Measurements from ENCODE around the gene CSTA. TPM values are rescaled to one million over a fixed set of nuclear protein-coding genes. Genes with fewer than 3 reads are reported as not detected.

CSTA gene
- total RNA-seq, 2 donors from 2014 or later, result 1.3 TPM; not detected in 1

DNA sequence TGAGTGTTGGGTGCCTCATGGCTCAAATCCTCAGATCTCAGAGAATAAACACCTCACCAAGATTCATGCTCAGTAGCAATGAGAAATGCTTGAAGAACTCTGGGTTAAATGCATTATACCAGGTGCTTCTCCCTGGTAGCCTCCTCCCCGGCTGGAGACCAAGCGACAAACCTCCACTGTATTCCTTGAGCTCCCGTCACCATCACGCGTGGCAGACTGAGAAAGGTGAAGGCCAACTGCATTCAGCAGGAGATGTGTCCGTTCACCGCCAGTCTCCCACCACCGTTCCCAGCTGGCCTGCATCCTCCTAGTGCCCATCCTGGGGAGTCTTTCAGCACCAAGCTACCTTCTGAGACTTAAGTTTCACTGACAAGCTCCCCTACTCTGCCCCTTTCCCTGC, 7.5 kb downstream of the CSTA start:
- no peaks in the 10 kb centered on the region for H3K36me3 ChIP-seq (replicated peaks in 1 of 2; ENCODE audit: insufficient read depth in 1 of 2, low read depth in 2 of 2)
- no peaks in the 10 kb centered on the region for H3K27me3 ChIP-seq
- WGBS, 2 donors, result 93 to 94% methylated on average over 8 of the region's 8 CpGs
- intact Hi-C loops (cut with DNase I), result no loop called here
- no peak for ATAC-seq
- no peak overlapping the region for H3K4me3 ChIP-seq
- no peaks in the 10 kb centered on the region for H3K4me1 ChIP-seq
- no peak for DNase-seq
- no peaks in the 10 kb centered on the region for H3K9me3 ChIP-seq
- H3K27ac ChIP-seq, result no peak overlapping the region
- TF ChIP-seq, protein P1, sequence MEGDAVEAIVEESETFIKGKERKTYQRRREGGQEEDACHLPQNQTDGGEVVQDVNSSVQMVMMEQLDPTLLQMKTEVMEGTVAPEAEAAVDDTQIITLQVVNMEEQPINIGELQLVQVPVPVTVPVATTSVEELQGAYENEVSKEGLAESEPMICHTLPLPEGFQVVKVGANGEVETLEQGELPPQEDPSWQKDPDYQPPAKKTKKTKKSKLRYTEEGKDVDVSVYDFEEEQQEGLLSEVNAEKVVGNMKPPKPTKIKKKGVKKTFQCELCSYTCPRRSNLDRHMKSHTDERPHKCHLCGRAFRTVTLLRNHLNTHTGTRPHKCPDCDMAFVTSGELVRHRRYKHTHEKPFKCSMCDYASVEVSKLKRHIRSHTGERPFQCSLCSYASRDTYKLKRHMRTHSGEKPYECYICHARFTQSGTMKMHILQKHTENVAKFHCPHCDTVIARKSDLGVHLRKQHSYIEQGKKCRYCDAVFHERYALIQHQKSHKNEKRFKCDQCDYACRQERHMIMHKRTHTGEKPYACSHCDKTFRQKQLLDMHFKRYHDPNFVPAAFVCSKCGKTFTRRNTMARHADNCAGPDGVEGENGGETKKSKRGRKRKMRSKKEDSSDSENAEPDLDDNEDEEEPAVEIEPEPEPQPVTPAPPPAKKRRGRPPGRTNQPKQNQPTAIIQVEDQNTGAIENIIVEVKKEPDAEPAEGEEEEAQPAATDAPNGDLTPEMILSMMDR (IDR thresholded peaks at IDR 0.05), result no peak
- TF ChIP-seq POLR2A (IDR thresholded peaks at IDR 0.05), result no peak

DNA sequence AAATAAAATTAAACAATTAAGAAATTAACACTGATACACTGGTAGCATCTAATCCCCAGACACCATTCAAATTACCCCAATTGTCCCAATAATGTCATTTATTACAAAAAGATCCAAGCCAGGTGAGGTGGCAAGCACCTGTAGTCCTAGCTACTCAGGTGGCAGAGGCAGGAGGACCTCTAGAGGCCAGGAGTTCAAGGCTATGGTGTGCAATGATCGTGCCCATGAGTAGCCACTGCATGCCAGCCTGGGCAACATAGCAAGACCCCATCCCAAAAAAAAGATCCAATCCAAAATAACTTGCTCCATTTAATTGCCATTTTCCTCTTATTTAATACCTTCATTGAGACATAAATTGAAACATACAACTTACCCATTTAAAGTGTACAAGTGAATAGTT, 17.8 kb downstream of the CSTA start:
- ATAC-seq, result no peak
- H3K4me3 ChIP-seq, result no peak overlapping the region
- WGBS, 2 donors, result 79 to 83% methylated on average over 1 of the region's 1 CpG
- intact Hi-C loops (cut with DNase I), result no loop called here
- H3K27ac ChIP-seq, result no peak overlapping the region
- H3K9me3 ChIP-seq, result no peaks in the 10 kb centered on the region
- no peaks in the 10 kb centered on the region for H3K27me3 ChIP-seq
- no peak for DNase-seq
- no peaks in the 10 kb centered on the region for H3K4me1 ChIP-seq
- TF ChIP-seq POLR2A (IDR thresholded peaks at IDR 0.05), result no peak
- TF ChIP-seq, protein P1 (IDR thresholded peaks at IDR 0.05), result no peak
- H3K36me3 ChIP-seq (replicated peaks in 1 of 2; ENCODE audit: insufficient read depth in 1 of 2, low read depth in 2 of 2), result no peaks in the 10 kb centered on the region

DNA sequence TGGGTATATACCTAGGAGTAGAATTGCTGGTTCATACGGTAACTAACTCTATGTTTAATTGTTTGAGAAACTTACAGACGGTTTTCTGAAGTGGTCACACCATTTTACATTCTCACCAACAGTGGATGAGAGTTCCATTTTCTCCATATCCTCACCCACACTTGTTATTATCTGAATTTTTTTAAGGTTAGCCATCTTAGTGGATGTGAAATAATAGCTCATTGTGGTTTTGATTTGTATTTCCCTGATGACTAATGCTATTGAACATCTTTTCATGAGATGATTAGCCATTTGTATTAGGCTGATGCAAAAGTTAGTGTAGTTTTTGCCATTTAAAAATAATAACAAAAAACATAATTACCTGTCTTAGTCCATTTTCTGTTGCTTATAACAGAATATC, 18.6 kb downstream of the CSTA start:
- H3K4me3 ChIP-seq, result no peak overlapping the region
- H3K27ac ChIP-seq, result no peak overlapping the region
- intact Hi-C loops (cut with DNase I), result no loop called here
- DNase-seq (no peak), ATAC-seq (no peak)
- no peaks in the 10 kb centered on the region for H3K27me3 ChIP-seq
- no peaks in the 10 kb centered on the region for H3K4me1 ChIP-seq
- H3K9me3 ChIP-seq, result no peaks in the 10 kb centered on the region
- WGBS, 2 donors, result 78% methylated on average over 2 of the region's 2 CpGs
- no peaks in the 10 kb centered on the region for H3K36me3 ChIP-seq (replicated peaks in 1 of 2; ENCODE audit: insufficient read depth in 1 of 2, low read depth in 2 of 2)
- TF ChIP-seq, protein P1 (IDR thresholded peaks at IDR 0.05), result no peak
- no peak for TF ChIP-seq POLR2A (IDR thresholded peaks at IDR 0.05)

DNA sequence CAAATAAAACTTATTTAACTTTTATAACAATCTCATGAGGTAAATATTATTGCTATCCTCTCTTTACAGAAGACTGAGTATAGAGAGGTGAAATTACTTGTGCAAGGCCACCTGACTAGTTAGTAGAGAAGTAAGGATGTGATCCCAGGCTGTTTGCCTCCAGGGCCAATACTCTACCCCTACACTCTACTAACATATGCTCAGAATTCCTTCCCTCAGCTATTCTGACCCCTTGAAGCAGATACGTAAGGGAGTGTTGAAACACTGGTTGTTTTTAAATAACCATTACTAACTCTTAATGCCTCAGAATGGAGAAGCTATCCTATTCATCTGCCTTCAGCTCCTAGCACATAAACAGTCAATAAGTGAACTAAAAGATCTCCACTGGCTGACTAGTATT, 24.1 kb downstream of the CSTA start:
- H3K36me3 ChIP-seq (replicated peaks in 1 of 2; ENCODE audit: insufficient read depth in 1 of 2, low read depth in 2 of 2), result no peaks in the 10 kb centered on the region

More for the DNA sequence above, 24.1 kb downstream of the CSTA start:
- H3K4me3 ChIP-seq, result no peak overlapping the region
- ATAC-seq, result no peak
- H3K4me1 ChIP-seq, result no peaks in the 10 kb centered on the region
- DNase-seq, result no peak
- H3K27ac ChIP-seq, result no peak overlapping the region
- intact Hi-C loops (cut with DNase I), result no loop called here
- no peaks in the 10 kb centered on the region for H3K9me3 ChIP-seq
- no peak for TF ChIP-seq POLR2A (IDR thresholded peaks at IDR 0.05)
- TF ChIP-seq, protein P1 (IDR thresholded peaks at IDR 0.05), result no peak
- 92 to 100% methylated on average over 1 of the region's 1 CpG for WGBS, 2 donors
- H3K27me3 ChIP-seq, result no peaks in the 10 kb centered on the region

All from body of pancreas (tissue), 4 donors.